GM19035 (cell line): ENCODE measurements around the gene OR4S1.
"Not testable (repeated sequence)": the region's sequence is repeated elsewhere in the genome, so short reads cannot be mapped to it uniquely, and the experiment has no call there.

Experiments used
- ATAC-seq: cut with Tn5 transposase; IDR thresholded peaks from one replicate; pipeline ENCODE4 v1.9.1; 2021; ENCODE audit not compliant: unreplicated experiment

The OR4S1 gene, protein sequence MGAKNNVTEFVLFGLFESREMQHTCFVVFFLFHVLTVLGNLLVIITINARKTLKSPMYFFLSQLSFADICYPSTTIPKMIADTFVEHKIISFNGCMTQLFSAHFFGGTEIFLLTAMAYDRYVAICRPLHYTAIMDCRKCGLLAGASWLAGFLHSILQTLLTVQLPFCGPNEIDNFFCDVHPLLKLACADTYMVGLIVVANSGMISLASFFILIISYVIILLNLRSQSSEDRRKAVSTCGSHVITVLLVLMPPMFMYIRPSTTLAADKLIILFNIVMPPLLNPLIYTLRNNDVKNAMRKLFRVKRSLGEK

GRCh38 chr11:48305923-48306322 lies at the start of gene OR4S1:
OR4S1 (plus strand) TSS chr11:48306223; CDS start chr11:48306223, 0 bp downstream.
- no peak for ATAC-seq

DNA sequence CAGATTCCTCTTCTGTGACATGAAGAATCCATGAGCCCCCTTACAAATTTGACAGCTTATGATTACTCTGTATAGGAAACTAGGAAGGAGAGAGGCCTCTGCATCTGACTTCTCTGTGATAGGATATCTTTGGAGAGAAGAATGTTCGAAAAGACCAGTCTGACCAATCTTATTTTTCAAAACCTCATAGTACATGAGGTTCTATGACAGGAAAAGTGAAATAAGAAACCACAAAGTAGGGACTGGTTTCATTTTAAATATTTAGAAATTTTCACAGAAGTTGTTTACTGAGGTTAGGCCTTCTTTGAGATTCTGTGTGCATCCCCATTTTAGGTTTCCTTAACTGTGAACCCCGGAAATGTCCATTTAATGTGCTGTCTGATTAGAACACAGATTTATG lies 44.4 kb upstream of the OR4S1 start:
- no peak for ATAC-seq

DNA sequence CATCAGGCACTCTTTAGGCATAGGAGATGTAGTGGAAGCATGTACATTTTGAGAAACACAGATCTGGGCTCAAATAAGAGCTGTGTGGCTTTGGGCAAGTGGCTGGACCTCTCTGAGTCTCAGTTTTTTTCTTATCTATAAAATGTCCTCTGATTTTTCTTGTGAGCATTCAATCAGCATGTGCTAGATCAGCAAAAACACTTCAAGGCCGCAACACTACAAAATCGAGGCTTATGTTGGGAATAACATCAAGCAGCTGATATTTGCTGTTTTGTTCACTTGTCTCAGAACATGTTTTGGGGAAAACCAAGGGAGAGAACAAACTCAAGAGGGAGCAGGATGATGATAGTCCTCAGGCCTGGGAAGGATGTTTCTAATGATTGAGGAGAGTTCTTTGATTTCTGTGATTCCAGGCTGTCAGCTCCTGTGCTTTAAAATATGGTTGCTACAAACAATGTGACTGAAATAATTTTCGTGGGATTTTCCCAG lies 42.6 kb upstream of the OR4S1 start, which contains the start of gene OR4X1:
OR4X1 (plus strand) TSS at position 439 of the 489 bp plus-strand sequence; CDS start at position 439, 0 bp downstream.
- ATAC-seq: no peak

GRCh38 chr11:48270621-48271020 lies 35.4 kb upstream of the OR4S1 start:
- ATAC-seq: no peak

- ATAC-seq: no peak
Measured at GRCh38 chr11:48272606-48273005, 33.4 kb upstream of the OR4S1 start.

DNA sequence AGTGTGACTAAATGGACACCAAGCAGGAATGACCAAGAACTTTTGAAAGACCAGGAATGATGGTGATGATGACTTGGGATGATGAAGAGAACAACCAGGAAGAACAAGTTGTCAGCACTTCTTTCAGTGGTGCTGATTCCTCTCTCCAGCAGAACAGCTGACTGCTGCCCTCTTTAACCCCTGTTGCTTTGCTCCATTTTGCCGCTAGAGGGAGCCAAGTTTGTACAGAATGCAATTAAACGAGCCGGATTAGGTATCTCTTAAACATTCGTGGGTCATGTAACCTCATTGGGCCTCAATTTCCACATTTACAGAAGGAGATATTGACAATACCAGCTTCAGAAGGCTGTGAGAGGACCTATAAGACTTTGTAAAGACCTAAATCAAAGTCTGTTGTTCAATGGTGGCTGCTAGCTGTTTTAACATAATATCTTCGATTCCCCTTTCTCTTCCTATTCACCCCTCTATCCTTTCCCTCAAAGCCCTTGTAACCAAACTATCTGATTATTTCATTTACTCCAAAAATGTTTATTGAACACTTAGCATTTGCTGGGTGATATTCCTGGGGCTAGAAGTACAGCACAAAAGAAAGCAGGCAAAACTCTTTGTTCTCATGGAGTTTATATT lies 1.9 kb downstream of the OR4S1 start:
- peak; percentile 95 for ATAC-seq

DNA sequence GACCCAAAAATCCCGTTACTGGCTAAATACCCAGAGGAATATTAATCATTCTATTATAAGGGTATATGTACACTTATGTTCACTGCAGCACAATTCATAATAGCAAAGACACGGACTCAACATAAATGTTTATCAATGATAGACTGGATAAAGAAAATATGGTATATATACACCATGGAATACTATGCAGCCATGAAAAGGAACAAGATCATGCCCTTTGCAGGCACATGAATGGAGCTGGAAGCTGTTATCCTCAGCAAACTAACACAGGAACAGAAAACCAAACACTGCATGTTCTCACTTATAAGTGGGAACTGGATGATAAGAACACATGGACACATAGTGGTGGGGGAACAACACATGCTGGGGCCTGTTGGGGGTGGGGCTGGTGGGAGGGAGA lies 7.6 kb downstream of the OR4S1 start:
- ATAC-seq: not testable (repeated sequence)

- not testable (repeated sequence) for ATAC-seq
Measured at GRCh38 chr11:48319813-48320212, 13.8 kb downstream of the OR4S1 start.

DNA sequence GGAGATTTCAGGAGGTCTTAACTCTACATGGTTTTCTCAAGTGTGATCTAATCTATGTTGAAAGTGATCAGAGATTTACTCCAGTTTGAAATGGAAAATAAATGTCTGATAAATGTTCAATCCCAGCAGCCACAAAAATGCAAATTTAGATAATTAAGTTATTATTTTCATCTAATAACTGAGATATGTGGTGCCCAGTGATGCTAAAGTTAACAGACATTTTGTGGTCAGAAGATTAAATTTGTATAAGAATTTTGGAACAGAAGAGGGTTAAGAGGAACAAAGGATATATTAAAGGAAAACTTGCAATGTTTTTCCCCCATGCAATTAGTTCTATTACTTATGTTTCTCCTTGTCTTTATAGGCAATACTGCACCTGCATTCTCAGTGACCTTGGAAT lies 18.6 kb downstream of the OR4S1 start, which contains the start of gene OR4C3:
OR4C3 (plus strand) TSS at position 301 of the 400 bp plus-strand sequence. CDS start 102 bp downstream, outside the sequence.
- not testable (repeated sequence) for ATAC-seq

DNA sequence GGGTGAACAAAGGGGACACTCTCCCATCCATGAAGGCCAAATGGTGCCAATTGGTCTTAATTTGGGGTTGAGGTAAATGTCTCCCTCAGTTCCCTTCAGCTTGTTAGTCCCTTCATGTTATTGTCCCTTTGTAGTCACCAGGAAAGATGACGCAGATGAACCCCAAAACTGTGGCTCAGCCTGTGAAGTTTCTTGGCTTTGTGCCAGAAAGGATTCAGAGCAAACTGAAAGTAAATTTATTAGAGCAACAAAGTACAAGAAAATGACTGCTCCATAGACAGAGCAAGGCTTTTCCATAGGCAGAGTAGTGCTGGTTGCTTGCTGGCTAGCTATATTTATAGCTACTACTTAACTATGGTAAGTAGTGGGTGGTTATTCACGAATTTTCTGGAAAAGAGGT lies 35.4 kb downstream of the OR4S1 start:
- ATAC-seq: no peak

- ATAC-seq: not testable (repeated sequence)
Measured at GRCh38 chr11:48342505-48342904, 36.5 kb downstream of the OR4S1 start.

DNA sequence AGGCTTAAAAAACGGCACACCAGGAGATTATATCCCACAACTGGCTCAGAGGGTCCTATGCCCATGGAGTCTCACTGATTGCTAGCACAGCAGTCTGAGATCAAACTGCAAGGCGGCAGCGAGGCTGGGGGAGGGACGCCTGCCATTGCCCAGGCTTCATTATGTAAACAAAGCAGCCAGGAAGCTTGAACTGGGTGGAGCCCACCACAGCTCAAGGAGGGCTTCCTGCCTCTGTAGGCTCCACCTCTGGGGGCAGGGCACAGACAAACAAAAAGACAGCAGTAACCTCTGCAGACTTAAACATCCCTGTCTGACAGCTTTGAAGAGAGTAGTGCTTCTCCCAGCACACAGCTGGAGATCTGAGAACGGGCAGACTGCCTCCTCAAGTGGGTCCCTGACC lies 40.3 kb downstream of the OR4S1 start:
- not testable (repeated sequence) for ATAC-seq

DNA sequence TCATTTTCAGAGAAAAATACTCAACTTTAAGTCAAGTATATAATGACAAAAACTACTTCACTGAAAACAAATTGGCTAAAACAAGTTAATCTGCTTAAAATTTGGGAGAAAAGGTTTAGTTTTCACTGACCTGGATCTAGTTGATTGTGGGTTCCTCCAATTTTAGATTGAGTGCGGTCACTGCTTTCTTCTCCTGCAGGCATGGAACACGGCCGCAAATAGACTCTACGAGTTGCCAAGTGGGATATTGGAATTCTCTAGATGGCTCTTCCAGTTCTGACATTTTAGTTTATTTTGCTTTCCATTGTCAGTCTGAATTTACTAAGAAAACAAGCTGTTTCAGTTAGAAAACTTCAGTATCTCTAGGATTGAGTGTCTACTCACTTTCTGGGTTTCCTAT lies 48.0 kb downstream of the OR4S1 start:
- ATAC-seq: no peak

GRCh38 chr11:48354677-48355076 lies 48.7 kb downstream of the OR4S1 start:
- no peak for ATAC-seq
